MCF 10A (cell line): ENCODE measurements around the gene FARS2. TPM values are rescaled to one million over a fixed set of nuclear protein-coding genes. Genes with fewer than 3 reads are reported as not detected.
A peak's percentile ranks its signal among the peaks of the same experiment; 100 is the strongest.

Source experiments
- BruUV-seq: library from RNA; stranded (reverse); fragments of 400-500 nt; replicated peaks from 2 replicates; lab custom pipeline; 2021; lab: Mats Ljungman, UMichigan
- CTCF ChIA-PET: fragments of 300-600 bp; sonication (Branson Sonifier 250); formaldehyde crosslinking; extraction: SDS; loops from one replicate; lab custom pipeline; 2021; ENCODE audit warnings: antibody characterized with exemption, inconsistent platforms; lab: Yijun Ruan, JAX
- POLR2A ChIA-PET: fragments of 300-600, 350-650 bp; sonication (Branson Sonifier 250); formaldehyde crosslinking; extraction: SDS; loops from one replicate; lab custom pipeline; 2020; ENCODE audit warnings: antibody characterized with exemption, inconsistent platforms; lab: Yijun Ruan, JAX
- DNase-seq: peaks from one replicate; pipeline ENCODE4 v3.0.0-alpha.2; 2018; ENCODE audit not compliant: unreplicated experiment
- H3K27ac Mint-ChIP-seq: one replicate; pipeline ENCODE4 v1.8.0; 2022; ENCODE audit warnings: mild to moderate bottlenecking, low read depth, mixed read lengths; ENCODE audit not compliant: unreplicated experiment
- H3K27me3 Mint-ChIP-seq: one replicate; pipeline ENCODE4 v1.8.0; 2022; ENCODE audit warnings: mixed read lengths; ENCODE audit not compliant: insufficient read depth, unreplicated experiment
- H3K36me3 Mint-ChIP-seq: one replicate; pipeline ENCODE4 v1.8.0; 2022; ENCODE audit warnings: mild to moderate bottlenecking, moderate library complexity, mixed read lengths; ENCODE audit not compliant: insufficient read depth, unreplicated experiment
- H3K4me1 Mint-ChIP-seq: one replicate; pipeline ENCODE4 v1.8.0; 2022; ENCODE audit warnings: mixed read lengths; ENCODE audit not compliant: insufficient read depth, unreplicated experiment
- H3K4me3 Mint-ChIP-seq: one replicate; pipeline ENCODE4 v1.8.0; 2022; ENCODE audit warnings: mild to moderate bottlenecking, moderate library complexity, mixed read lengths; ENCODE audit not compliant: unreplicated experiment
- H3K9me3 Mint-ChIP-seq: one replicate; pipeline ENCODE4 v1.8.0; 2022; ENCODE audit warnings: mixed read lengths; ENCODE audit not compliant: unreplicated experiment
- CTCF ChIP-seq: fragments of 200-600 bp; IDR thresholded peaks from one replicate; pipeline ENCODE4 v1.8.0; 2022; ENCODE audit warnings: antibody characterized with exemption, mild to moderate bottlenecking; ENCODE audit not compliant: unreplicated experiment
- intact Hi-C: fragments of 100-400 bp; cut with micrococcal nuclease; formaldehyde crosslinking; loops from 2 replicates; pipeline ENCODE4 v1.14.1; 2022
- total RNA-seq: library from RNA; stranded (reverse); gene quantifications from 2 replicates; pipeline ENCODE4 v1.2.3, GENCODE V29; 2022

FARS2 gene
- total RNA-seq, 1 experiment from 2014 or later, result 18.2 TPM

GRCh38 chr6:5295623-5296022 is 34.3 kb downstream of the FARS2 start:
- Mint-ChIP-seq H3K27ac (no peak overlapping the region), H3K27me3 (no peaks in the 10 kb centered on the region), H3K9me3 (no peaks in the 10 kb centered on the region), H3K36me3 (peaks cover 5% of the 10 kb centered on the region), H3K4me1 (peaks cover 16% of the 10 kb centered on the region), H3K4me3 (no peak overlapping the region)
- intact Hi-C loops, result no loop called here
- POLR2A ChIA-PET, result interaction anchor here (0.9 to 1.2 kb wide), 2 partner anchors 9 to 35 kb away, joined by 3 to 4 read pairs; partner anchors contain the start of genes FARS2 and LYRM4
- CTCF ChIA-PET, result interaction anchor here (0.5 to 2.0 kb wide), 4 partner anchors 8 to 184 kb away, joined by 3 to 10 read pairs (median 5); no protein-coding TSS in a partner anchor
- BruUV-seq, result no TSS peak
- peak; percentile 36 for DNase-seq
- TF ChIP-seq CTCF, result no peak

- DNase-seq, result no peak
- Mint-ChIP-seq H3K4me1 (peaks cover 20% of the 10 kb centered on the region), H3K9me3 (no peaks in the 10 kb centered on the region), H3K36me3 (no peaks in the 10 kb centered on the region), H3K27me3 (no peaks in the 10 kb centered on the region), H3K27ac (no peak overlapping the region), H3K4me3 (no peak overlapping the region)
- no TSS peak for BruUV-seq
- intact Hi-C loops, result no loop called here
- no peak for TF ChIP-seq CTCF
- CTCF ChIA-PET, result interaction anchor here (0.6 to 3.6 kb wide), 3 partner anchors 12 to 156 kb away, joined by 3 to 14 read pairs (median 6); no protein-coding TSS in a partner anchor
- POLR2A ChIA-PET, result interaction anchor here (1.4 kb wide), 1 partner anchor 12 kb away, joined by 4 read pairs; no protein-coding TSS in a partner anchor
Observed at GRCh38 chr6:5300206-5300764, 39.0 kb downstream of the FARS2 start.

- intact Hi-C loops, result loop anchor here (2.0 kb wide), 1 partner anchor 42 kb away; the partner anchor contains the start of genes FARS2 and LYRM4
- Mint-ChIP-seq H3K4me1 (peaks cover 13% of the 10 kb centered on the region), H3K9me3 (no peaks in the 10 kb centered on the region), H3K4me3 (no peak overlapping the region), H3K27ac (no peak overlapping the region), H3K27me3 (no peaks in the 10 kb centered on the region), H3K36me3 (no peaks in the 10 kb centered on the region)
- POLR2A ChIA-PET, result interaction anchor here (0.8 to 3.1 kb wide), 6 partner anchors 15 to 159 kb away, joined by 3 to 10 read pairs (median 6); partner anchors contain the start of genes FARS2 and LYRM4
- CTCF ChIA-PET, result interaction anchor here (0.6 to 5.4 kb wide), 29 partner anchors 7 to 989 kb away, joined by 3 to 80 read pairs (median 4); partner anchors contain the start of genes FARS2 and LYRM4
- TF ChIP-seq CTCF, result no peak
- no peak for DNase-seq
- no TSS peak for BruUV-seq
Observed at GRCh38 chr6:5302220-5302946, 41.1 kb downstream of the FARS2 start.
